OCI-LY3 (cell line): Measurements from ENCODE around the gene EN1.

Source experiments
- EZH2phosphoT487 ChIP-seq: fragments of 200-600 bp; shearing (Covaris generic); IDR thresholded peaks from 2 replicates; pipeline ENCODE4 v1.6.1; 2018; ENCODE audit warnings: antibody characterized with exemption, mixed run types, low read depth
- TF ChIP-seq, protein P1 (sequence below): fragments of 200-600, 300-600 bp; sonication (generic); IDR thresholded peaks from 2 replicates; pipeline ENCODE4 v1.5.1; 2014; ENCODE audit warnings: antibody characterized with exemption, low read length, low read depth

DNA sequence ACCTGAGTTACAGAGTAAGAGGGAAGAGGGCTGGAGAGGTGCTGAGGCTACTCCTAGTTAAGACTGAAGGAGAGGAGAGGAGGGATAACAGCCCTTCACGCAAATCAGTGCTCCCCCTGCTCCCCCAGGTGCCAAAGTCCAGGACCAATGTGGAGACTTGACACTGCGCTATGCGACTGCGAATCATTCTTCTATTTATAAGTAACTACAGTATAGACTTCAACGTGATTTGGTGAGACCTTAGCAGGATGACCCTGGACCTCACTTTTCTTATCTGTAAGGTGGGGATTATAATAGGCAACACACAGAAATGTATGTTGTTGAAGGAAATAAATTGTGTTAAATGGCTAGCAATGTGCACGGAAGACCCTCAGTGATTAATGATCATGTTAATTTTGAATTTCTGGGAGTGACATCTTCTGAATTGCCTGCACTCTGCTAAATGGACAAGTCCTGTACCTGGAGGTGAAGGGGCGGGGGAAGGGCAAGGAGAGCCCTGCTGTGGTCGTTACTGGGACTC lies 11.0 kb downstream of the EN1 start:
- TF ChIP-seq, protein P1, sequence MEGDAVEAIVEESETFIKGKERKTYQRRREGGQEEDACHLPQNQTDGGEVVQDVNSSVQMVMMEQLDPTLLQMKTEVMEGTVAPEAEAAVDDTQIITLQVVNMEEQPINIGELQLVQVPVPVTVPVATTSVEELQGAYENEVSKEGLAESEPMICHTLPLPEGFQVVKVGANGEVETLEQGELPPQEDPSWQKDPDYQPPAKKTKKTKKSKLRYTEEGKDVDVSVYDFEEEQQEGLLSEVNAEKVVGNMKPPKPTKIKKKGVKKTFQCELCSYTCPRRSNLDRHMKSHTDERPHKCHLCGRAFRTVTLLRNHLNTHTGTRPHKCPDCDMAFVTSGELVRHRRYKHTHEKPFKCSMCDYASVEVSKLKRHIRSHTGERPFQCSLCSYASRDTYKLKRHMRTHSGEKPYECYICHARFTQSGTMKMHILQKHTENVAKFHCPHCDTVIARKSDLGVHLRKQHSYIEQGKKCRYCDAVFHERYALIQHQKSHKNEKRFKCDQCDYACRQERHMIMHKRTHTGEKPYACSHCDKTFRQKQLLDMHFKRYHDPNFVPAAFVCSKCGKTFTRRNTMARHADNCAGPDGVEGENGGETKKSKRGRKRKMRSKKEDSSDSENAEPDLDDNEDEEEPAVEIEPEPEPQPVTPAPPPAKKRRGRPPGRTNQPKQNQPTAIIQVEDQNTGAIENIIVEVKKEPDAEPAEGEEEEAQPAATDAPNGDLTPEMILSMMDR = no peak
- no peak for TF ChIP-seq EZH2phosphoT487
